NT2/D1 (cell line): ENCODE data around the gene OGA.
"Not testable (repeated sequence)": the region's sequence is repeated elsewhere in the genome, so short reads cannot be mapped to it uniquely, and the experiment has no call there.

ENCODE experiments used
- DNase-seq: peaks from one replicate; pipeline ENCODE4 v3.0.0-alpha.2; 2011; ENCODE audit warnings: low read depth, low spot score
- H3K27me3 ChIP-seq: 2 replicates; pipeline ENCODE4 v1.6.0; 2011; ENCODE audit warnings: mild to moderate bottlenecking; ENCODE audit not compliant: insufficient read length, insufficient read depth
- H3K36me3 ChIP-seq: 2 replicates; pipeline ENCODE4 v1.6.1; 2011; ENCODE audit warnings: mild to moderate bottlenecking, low read length, mixed read lengths; ENCODE audit not compliant: insufficient read depth, insufficient read length
- H3K4me1 ChIP-seq: 2 replicates; pipeline ENCODE4 v1.5.1; 2011; ENCODE audit not compliant: insufficient read depth, insufficient read length
- H3K4me3 ChIP-seq: 2 replicates; pipeline ENCODE4 v1.5.1; 2011; ENCODE audit warnings: low read depth; ENCODE audit not compliant: insufficient read length
- H3K9ac ChIP-seq: 2 replicates; pipeline ENCODE4 v1.6.0; 2011; ENCODE audit warnings: low read depth; ENCODE audit not compliant: insufficient read length
- H3K9me3 ChIP-seq: 2 replicates; pipeline ENCODE4 v1.5.1; 2011; ENCODE audit warnings: mild to moderate bottlenecking, low read length; ENCODE audit not compliant: insufficient read depth
- SUZ12 ChIP-seq: IDR thresholded peaks from 2 replicates; pipeline ENCODE4 v1.6.1; 2011; ENCODE audit not compliant: insufficient read length, insufficient read depth; ENCODE audit errors: extremely low read depth
- YY1 ChIP-seq: IDR thresholded peaks from 2 replicates; pipeline ENCODE4 v1.6.1; 2011; ENCODE audit not compliant: insufficient read length, insufficient read depth
- ZNF274 ChIP-seq: IDR thresholded peaks from 2 replicates; pipeline ENCODE4 v1.6.1; 2011; ENCODE audit warnings: mild to moderate bottlenecking, low read depth, low read length

The OGA gene

GRCh38 chr10:101793526-101793925, 24.7 kb downstream of the OGA start:
- Histone ChIP-seq H3K4me1 (no peaks in the 10 kb centered on the region), H3K27me3 (no peaks in the 10 kb centered on the region), H3K9ac (no peak overlapping the region), H3K9me3 (no peaks in the 10 kb centered on the region), H3K4me3 (no peak overlapping the region), H3K36me3 (peaks cover 84% of the 10 kb centered on the region)
- TF ChIP-seq YY1 (no peak), SUZ12 (no peak), ZNF274 (no peak)
- no peak for DNase-seq

- peaks cover 75% of the 10 kb centered on the region for H3K36me3 ChIP-seq
- no peak overlapping the region for H3K4me3 ChIP-seq
- H3K9me3 ChIP-seq: no peaks in the 10 kb centered on the region
- H3K9ac ChIP-seq: no peak overlapping the region
- no peaks in the 10 kb centered on the region for H3K27me3 ChIP-seq
- DNase-seq: no peak
- TF ChIP-seq ZNF274 (no peak), YY1 (no peak), SUZ12 (no peak)
- H3K4me1 ChIP-seq: no peaks in the 10 kb centered on the region
Measured at GRCh38 chr10:101789686-101790085, 28.6 kb downstream of the OGA start.

GRCh38 chr10:101789231-101789630, 29.0 kb downstream of the OGA start:
- not testable (repeated sequence) for H3K4me1 ChIP-seq, H3K27me3 ChIP-seq, H3K4me3 ChIP-seq, H3K9ac ChIP-seq, H3K9me3 ChIP-seq, DNase-seq
- H3K36me3 ChIP-seq: peaks cover 71% of the 10 kb centered on the region

- TF ChIP-seq SUZ12 (no peak), YY1 (no peak), ZNF274 (no peak)
- H3K9me3 ChIP-seq: no peaks in the 10 kb centered on the region
- H3K4me1 ChIP-seq: peaks cover 11% of the 10 kb centered on the region
- H3K9ac ChIP-seq: no peak overlapping the region
- DNase-seq: no peak
- H3K27me3 ChIP-seq: no peaks in the 10 kb centered on the region
- no peak overlapping the region for H3K4me3 ChIP-seq
- H3K36me3 ChIP-seq: peaks cover 57% of the 10 kb centered on the region
Measured at GRCh38 chr10:101785801-101786200, 32.4 kb downstream of the OGA start.

GRCh38 chr10:101784558-101784957, 33.7 kb downstream of the OGA start:
- H3K4me3 ChIP-seq: no peak overlapping the region
- H3K36me3 ChIP-seq: peaks cover 56% of the 10 kb centered on the region
- no peak for DNase-seq

GRCh38 chr10:101783736-101784118, 34.5 kb downstream of the OGA start:
- peaks cover 50% of the 10 kb centered on the region for H3K36me3 ChIP-seq
- DNase-seq: no peak
- TF ChIP-seq SUZ12 (no peak), YY1 (no peak)

More at GRCh38 chr10:101784558-101784957, 33.7 kb downstream of the OGA start:
- H3K4me1 ChIP-seq: peaks cover 18% of the 10 kb centered on the region
- H3K27me3 ChIP-seq: no peaks in the 10 kb centered on the region
- H3K9me3 ChIP-seq: peaks cover 8% of the 10 kb centered on the region; the same call in 1 of the 2 replicates
- no peak overlapping the region for H3K9ac ChIP-seq
- TF ChIP-seq YY1: no peak
- no peak for TF ChIP-seq ZNF274
- TF ChIP-seq SUZ12: no peak

GRCh38 chr10:101782811-101783735, 35.2 kb downstream of the OGA start, which contains the start of gene NPM3:
TSS of gene NPM3 (minus strand) at chr10:101783446. CDS start at chr10:101783390, 56 bp downstream.
- Histone ChIP-seq H3K4me3 (peak within 1 kb of the TSS; percentile 87), H3K9ac (peak within 1 kb of the TSS; percentile 92), H3K27me3 (peaks cover 5% of the 10 kb centered on the region), H3K9me3 (peaks cover 8% of the 10 kb centered on the region; the same call in 1 of the 2 replicates), H3K4me1 (peaks cover 20% of the 10 kb centered on the region), H3K36me3 (peaks cover 47% of the 10 kb centered on the region)
- DNase-seq: peak; percentile 61
- peak; percentile 55 for TF ChIP-seq YY1
- TF ChIP-seq SUZ12: no peak

More at GRCh38 chr10:101783736-101784118, 34.5 kb downstream of the OGA start:
- Histone ChIP-seq H3K4me3 (peak overlapping the region; percentile 87), H3K27me3 (no peaks in the 10 kb centered on the region), H3K4me1 (peaks cover 18% of the 10 kb centered on the region), H3K9me3 (peaks cover 8% of the 10 kb centered on the region; the same call in 1 of the 2 replicates), H3K9ac (peak overlapping the region; percentile 25)
